22Rv1 (cell line): ENCODE data around the gene WDR90.

Experiments
- ZFX ChIP-seq: fragments of 450-650 bp; IDR thresholded peaks from 2 replicates; pipeline ENCODE4 v1.6.1; 2017; ENCODE audit warnings: antibody characterized with exemption, borderline replicate concordance
- TF ChIP-seq, protein P1 (sequence below): fragments of 450-650 bp; IDR thresholded peaks from 2 replicates; pipeline ENCODE4 v1.5.1; 2017; ENCODE audit warnings: mild to moderate bottlenecking

DNA sequence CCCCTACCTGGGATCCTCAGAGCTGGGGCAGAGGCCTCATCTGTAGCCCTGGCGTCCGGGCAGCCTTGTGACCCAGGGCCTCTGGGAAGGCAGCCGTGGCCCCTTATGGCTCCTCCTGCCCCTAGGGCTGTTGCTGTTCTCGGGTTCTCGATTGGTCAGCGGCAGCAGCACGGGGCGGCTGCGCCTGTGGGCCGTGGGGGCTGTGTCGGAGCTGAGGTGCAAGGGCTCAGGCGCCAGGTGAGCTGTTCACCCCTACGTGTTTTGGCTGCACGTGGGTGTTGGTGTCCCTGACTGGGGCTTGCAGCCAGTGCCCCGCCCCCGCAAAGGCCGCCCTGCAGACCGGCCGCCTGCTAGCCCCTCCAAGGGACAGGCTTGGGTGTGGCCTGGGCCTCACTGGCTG, 12.9 kb downstream of the WDR90 start:
- TF ChIP-seq, protein P1, sequence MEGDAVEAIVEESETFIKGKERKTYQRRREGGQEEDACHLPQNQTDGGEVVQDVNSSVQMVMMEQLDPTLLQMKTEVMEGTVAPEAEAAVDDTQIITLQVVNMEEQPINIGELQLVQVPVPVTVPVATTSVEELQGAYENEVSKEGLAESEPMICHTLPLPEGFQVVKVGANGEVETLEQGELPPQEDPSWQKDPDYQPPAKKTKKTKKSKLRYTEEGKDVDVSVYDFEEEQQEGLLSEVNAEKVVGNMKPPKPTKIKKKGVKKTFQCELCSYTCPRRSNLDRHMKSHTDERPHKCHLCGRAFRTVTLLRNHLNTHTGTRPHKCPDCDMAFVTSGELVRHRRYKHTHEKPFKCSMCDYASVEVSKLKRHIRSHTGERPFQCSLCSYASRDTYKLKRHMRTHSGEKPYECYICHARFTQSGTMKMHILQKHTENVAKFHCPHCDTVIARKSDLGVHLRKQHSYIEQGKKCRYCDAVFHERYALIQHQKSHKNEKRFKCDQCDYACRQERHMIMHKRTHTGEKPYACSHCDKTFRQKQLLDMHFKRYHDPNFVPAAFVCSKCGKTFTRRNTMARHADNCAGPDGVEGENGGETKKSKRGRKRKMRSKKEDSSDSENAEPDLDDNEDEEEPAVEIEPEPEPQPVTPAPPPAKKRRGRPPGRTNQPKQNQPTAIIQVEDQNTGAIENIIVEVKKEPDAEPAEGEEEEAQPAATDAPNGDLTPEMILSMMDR, result no peak
- no peak for TF ChIP-seq ZFX
